Fibroblast of skin of right biceps (primary cell): ENCODE measurements around the gene DDX28.
"Not testable (repeated sequence)": the region's sequence is repeated elsewhere in the genome, so short reads cannot be mapped to it uniquely, and the experiment has no call there.

Experiments used
- DNase-seq: peaks from one replicate; pipeline ENCODE4 v3.0.0-alpha.2; 2013

DDX28 gene

DNA sequence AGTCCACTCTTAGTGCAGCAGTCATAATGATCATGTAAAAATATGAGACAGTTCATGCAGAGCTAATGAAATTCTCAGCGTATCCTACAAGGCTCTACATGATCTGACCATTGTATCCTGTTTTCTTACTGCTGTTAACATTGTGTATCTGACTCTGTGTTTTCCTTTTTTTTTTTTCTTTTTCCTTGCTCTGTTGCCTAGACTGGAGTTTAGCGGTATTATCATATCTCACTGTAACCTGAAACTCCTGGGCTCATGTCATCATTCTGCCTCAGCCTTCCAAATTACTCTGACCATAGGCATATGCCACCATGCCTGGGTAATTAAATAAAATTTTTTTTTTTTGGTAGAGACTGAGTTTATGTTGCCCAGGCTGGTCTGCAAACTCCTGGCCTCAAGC lies 12.2 kb upstream of the DDX28 start:
- DNase-seq: no peak

- DNase-seq: no peak
Observed at GRCh38 chr16:68033101-68033500, 10.1 kb upstream of the DDX28 start.

DNA sequence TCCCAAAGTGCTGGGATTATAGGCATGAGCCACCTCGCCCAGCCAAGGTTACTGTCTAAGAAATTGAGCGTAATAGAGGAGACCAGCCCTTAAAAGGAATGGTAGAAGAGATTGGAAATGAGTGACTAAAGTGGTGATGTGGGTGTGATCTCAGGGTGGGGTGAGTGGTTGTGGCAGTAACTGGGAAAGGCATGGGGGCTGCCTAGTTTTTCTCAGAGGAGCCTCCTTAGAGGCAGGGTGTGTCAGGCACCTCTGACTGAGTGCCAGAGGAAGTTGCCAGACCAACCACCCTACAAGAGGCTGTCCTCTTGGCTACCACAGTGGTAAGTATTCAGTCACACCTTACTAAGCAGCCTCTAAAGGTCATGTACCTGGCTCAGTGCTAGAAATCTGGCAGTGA lies 8.9 kb upstream of the DDX28 start:
- no peak for DNase-seq

GRCh38 chr16:68030108-68030507 lies 7.1 kb upstream of the DDX28 start:
- DNase-seq: peak; percentile 17

DNA sequence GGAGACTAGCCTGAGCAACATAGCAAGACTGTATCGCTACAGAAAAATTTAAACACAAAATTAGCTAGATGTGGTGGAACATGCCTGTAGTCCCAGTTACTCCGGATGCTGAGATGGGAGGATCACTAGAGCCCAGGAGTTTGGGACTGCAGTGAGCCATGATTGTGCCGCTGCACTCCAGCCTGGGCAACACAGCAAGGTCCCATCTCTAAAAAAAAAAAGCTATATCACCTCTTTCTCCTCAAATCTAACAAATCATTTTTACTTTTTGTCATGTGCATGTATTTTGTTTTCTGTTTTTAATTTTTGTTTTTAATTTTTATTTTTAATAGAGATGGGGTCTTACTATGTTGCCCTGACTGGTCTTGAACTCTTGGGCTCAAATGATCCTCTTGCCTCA lies 6.0 kb upstream of the DDX28 start:
- DNase-seq: no peak

GRCh38 chr16:68022278-68022727 lies 729 bp downstream of the DDX28 start:
- DNase-seq: no peak

- DNase-seq: no peak
Observed at GRCh38 chr16:68021490-68021889, 1.5 kb downstream of the DDX28 start.

GRCh38 chr16:68019167-68019680 lies 3.8 kb downstream of the DDX28 start:
- DNase-seq: no peak

GRCh38 chr16:68015681-68016080 lies 7.4 kb downstream of the DDX28 start, which contains the start of gene DPEP2NB:
DPEP2NB (minus strand) TSS chr16:68015911; CDS start chr16:68015770, 141 bp downstream.
- DNase-seq: no peak

- no peak for DNase-seq
Observed at GRCh38 chr16:68013440-68013839, 9.6 kb downstream of the DDX28 start.

GRCh38 chr16:68009872-68010271 lies 13.2 kb downstream of the DDX28 start:
- not testable (repeated sequence) for DNase-seq

DNA sequence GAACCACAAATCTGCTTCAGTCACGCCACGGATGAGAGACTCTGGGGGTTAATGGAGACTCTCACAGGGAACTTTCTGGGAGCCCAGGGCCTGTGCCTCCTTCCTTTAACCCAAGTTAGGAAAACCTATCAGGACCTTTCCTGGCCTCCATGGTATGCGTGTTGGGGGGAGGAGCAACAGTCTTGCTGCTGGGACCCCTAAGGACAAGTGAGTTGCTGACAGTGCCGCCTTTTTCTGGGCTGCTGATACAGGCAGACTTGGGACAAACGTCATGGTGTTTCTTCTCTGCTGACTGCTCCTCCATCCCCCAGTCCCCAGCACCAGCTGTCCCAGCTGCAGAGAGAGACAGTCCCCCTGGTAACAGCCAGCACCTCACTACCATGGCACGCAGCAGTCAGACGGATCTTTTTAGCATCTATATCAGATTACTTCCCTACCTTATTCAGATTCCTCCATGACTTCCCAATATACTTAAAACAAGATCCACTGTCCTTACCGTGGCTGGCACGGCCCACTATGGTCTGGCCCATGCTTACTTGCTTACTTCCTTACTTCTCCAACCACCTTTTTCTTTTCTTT lies 13.8 kb downstream of the DDX28 start:
- no peak for DNase-seq

DNA sequence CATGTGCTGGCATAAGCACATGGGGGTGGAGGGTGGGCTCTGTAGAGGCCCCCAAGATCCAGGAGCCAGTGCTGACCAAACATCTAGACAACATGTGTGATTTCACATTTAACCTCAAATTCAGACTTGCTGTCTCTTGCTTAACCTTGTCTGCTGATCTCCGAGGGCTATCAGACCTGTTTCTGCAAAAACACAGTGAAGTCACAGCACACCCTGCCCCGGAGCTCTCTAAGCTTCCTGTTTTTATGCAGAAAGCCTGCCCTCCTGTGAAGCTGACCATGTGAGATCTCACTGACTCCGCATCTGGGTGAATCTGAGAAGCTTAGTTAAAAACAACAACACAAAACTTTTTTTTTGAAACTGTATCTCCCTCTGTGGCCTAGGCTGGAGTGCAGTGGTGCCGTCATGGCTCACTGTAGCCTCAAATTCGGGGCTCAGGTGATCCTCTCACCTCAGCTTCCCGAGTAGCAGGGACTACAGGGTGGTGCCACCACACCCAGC lies 17.2 kb downstream of the DDX28 start:
- DNase-seq: no peak

DNA sequence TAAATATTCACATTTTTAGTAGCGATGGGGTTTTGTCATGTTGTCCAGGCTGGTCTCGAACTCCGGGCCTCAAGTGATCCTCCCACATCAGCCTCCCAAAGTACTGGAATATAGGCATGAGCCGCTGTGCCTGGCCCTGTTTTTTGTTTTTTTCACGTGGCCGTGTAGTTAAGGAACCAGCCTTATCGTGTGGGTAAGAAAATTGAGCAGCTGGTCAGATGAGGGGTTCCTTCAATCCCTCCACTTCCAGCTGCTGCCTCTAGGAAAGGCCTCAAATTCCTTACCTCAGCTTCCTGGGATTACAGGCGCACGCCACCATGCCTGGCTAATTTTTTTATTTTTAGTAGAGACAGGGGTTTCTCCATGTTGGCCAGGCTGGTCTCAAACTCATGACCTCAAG lies 17.8 kb downstream of the DDX28 start:
- no peak for DNase-seq

GRCh38 chr16:68003031-68003430 lies 20.0 kb downstream of the DDX28 start:
- peak; percentile 57 for DNase-seq

DNA sequence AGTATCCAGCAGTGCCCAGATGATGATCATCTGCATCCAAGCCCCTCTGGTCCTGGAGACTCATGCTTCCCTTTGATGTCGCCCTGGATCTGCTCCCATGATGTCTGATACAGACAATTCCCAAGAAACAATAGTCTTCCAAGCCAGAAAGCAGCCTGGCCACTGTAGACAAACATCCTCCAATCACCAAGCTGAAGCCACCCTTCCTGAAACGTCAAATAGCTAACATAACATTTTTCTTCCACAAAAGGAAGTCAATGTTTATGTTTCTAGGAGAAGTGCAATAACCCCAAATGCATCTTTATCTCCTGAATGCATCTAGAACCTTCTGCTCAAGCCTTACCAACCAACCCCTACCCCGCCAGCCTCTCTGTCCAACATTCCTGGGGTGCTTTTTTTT lies 22.6 kb downstream of the DDX28 start:
- no peak for DNase-seq

DNA sequence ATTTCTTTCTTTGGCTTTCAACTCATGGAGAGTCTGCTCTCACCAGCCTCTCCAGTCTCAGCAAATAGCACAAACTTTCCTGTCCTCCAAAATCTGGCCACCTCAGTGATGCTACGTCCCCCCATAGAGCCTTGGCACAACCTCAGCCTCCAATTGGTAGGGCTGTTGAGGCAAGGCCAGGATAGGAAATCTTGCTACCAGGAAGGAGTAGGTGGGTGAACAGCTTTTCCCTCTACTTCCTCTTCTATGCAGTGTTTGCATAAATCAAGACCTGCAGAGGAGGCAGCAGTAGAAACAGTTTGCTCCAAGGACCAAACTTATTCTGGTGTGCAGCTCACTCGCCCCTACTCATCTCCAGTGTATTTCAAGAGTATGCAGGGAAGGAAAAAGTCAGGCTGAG lies 23.0 kb downstream of the DDX28 start:
- DNase-seq: no peak

GRCh38 chr16:67998779-67999688 lies 24.0 kb downstream of the DDX28 start, which contains the start of gene DPEP2:
DPEP2 (minus strand) TSS chr16:67999484; CDS start chr16:67993212, 6,272 bp downstream.
- DNase-seq: not testable (repeated sequence)

DNA sequence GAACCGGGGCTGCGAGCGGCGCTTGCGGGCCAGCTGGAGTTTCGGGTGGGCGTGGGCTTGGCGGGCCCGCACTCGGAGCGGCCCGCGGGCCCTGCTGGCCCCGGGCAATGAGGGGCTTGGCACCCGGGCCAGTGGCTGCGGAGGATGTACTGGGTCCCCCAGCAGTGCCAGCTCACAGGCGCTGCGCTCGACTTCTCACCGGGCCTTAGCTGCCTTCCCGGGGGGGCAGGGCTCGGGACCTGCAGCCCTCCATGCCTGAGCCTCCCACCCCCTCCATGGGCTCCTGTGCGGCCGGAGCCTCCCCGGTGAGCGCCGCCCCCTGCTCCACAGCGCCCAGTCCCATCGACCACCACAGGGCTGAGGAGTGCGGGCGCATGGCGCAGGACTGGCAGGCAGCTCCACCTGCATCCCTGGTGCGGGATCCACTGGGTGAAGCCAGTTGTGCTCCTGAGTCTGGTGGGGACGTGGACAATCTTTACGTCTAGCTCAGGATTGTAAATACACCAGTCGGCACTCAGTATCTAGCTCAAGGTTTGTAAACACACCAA lies 24.7 kb downstream of the DDX28 start:
- DNase-seq: not testable (repeated sequence)

DNA sequence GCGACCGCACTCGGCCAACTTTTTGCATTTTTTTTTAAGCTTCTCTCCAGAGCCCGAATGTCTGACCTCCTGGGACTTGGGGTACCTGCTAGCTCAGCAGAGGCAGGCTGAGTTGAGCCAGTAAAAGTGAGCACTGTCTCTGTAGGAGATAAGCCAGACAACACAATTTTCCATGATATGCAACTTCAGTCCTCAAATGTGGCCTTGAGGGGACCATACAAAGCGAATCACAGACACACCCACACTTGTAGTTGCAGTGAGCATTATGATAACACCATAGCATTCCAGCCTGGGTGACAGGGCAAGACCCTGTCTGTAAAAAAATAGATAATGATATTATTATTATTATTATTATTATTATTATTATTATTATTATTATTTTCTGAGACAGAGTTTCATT lies 26.4 kb downstream of the DDX28 start:
- no peak for DNase-seq

GRCh38 chr16:67995423-67995822 lies 27.6 kb downstream of the DDX28 start:
- DNase-seq: no peak

DNA sequence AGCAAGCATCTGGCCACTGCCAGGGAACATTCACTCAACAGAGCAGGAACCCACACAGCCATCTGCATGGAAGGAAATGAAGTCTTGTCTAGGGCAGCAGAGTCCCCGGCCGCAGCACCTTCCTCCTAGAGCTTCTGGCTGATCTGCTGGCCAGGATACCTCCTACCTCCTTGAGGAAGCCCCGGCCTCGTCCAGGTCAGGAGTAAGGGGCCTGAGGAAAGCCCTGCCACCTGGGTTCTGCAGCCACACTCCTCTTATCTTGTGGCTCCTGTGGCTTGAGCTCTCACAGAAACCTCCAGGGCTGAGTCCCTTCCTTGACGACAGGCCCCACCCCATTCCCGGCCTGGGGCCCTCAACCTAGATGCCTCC lies 29.0 kb downstream of the DDX28 start:
- DNase-seq: not testable (repeated sequence)
